ENCODE data around the gene CTR9. TPM values are rescaled to one million over a fixed set of nuclear protein-coding genes. Genes with fewer than 3 reads are reported as not detected.

Gene CTR9
- total and polyA plus RNA-seq, 2 of the 13 experiments (the other 11 are each of a cell fraction or from before 2014, with no cell fraction given): 6.6 to 22.1 TPM

- peaks cover 12 to 44% of the 10 kb centered on the region in 2 experiments for H3K36me3 ChIP-seq (replicated peaks in 1 of 2; ENCODE audit: control insufficient read depth in 1 of 2, insufficient read depth in 2 of 2, low read length in 2 of 2)
- peak overlapping the region; percentile 96 for H3K27ac ChIP-seq (ENCODE audit: extremely low read length, insufficient read depth, low read length)
- no peaks in the 10 kb centered on the region; a peak in 1 of 5 replicates for H3K27me3 ChIP-seq (ENCODE audit: control insufficient read depth in 1 of 2, insufficient read depth in 2 of 2, low read length in 2 of 2)
- peaks cover 46% of the 10 kb centered on the region for H3K79me2 ChIP-seq (ENCODE audit: insufficient read depth, low read length)
- CTCF ChIA-PET (ENCODE audit: low intra/inter-chr PET ratio, low total read pairs): no interaction called here
- ATAC-seq (peak; percentile 1), FAIRE-seq (no peak), DNase-seq (ENCODE audit: low spot score) (peak; percentile 32)
- intact Hi-C loops (cut with micrococcal nuclease; ENCODE audit: unreplicated experiment) (loop anchor here (2.0 to 5.0 kb wide), 3 partner anchors 51 to 520 kb away; partner anchors contain the start of gene ZBED5), in situ Hi-C loops (cut with HindIII; ENCODE audit: extremely low pct_ligation_motif_present, low pct_unique_long_range_greater_than_20kb) (loop anchor here (5.0 kb wide), 1 partner anchor 50 kb away; the partner anchor contains the start of gene ZBED5)
- H3K9ac ChIP-seq (ENCODE audit: insufficient read depth, low read depth, low read length): peak overlapping the region; percentile 99
- no TSS peak for BruUV-seq (replicated peaks)
- peaks cover 47% of the 10 kb centered on the region for H3K4me1 ChIP-seq (ENCODE audit: insufficient read depth, low read length)
- peak overlapping the region; percentile 88 to 99 (median 96) for H3K4me3 ChIP-seq (replicated peaks in 1 of 3; ENCODE audit: insufficient read depth in 1 of 3, low read depth in 2 of 3, low read length in 3 of 3)
- POLR2A ChIA-PET: interaction anchor here (0.8 to 4.5 kb wide), 6 partner anchors 9 to 93 kb away, joined by 3 to 130 read pairs (median 38); partner anchors contain the start of genes CTR9 and ZBED5
- no peak overlapping the region for H2AFZ ChIP-seq (ENCODE audit: low read length)
- 0% methylated on average over 25 of the region's 39 CpGs for WGBS (ENCODE audit: low lambda C conversion rate)
- H4K20me1 ChIP-seq (ENCODE audit: insufficient read depth, low read length): peaks cover 3% of the 10 kb centered on the region; the same call in 1 of the 2 replicates
- no peaks in the 10 kb centered on the region for H3K9me3 ChIP-seq (ENCODE audit: low read length)
- H3K4me2 ChIP-seq (ENCODE audit: low read depth, low read length): peak overlapping the region; percentile 76
- no peak for TF ChIP-seq ZNF558 (CRISPR knock-in tag; IDR thresholded peaks at IDR 0.05; ENCODE audit: borderline replicate concordance)
- TF ChIP-seq YEATS4 (CRISPR knock-in tag; IDR thresholded peaks at IDR 0.05; ENCODE audit: borderline replicate concordance): no peak
- no peak for TF ChIP-seq ZNF441 (CRISPR knock-in tag; IDR thresholded peaks at IDR 0.05; ENCODE audit: borderline replicate concordance)
- TF ChIP-seq CHD2 (IDR thresholded peaks at IDR 0.05; ENCODE audit: low read depth, low read length): no peak
- no peak for TF ChIP-seq GMEB2 (CRISPR knock-in tag; IDR thresholded peaks at IDR 0.05; ENCODE audit: low read depth)
- no peak for TF ChIP-seq KMT2B (CRISPR knock-in tag; IDR thresholded peaks at IDR 0.05)
- TF ChIP-seq NFKBIZ (CRISPR knock-in tag; IDR thresholded peaks at IDR 0.05): no peak
- no peak for TF ChIP-seq ZNF570 (CRISPR knock-in tag; IDR thresholded peaks at IDR 0.05; ENCODE audit: borderline replicate concordance)
- TF ChIP-seq DZIP1 (CRISPR knock-in tag; IDR thresholded peaks at IDR 0.05): 0 out of 2 replicates have a peak, but pooled peaks have one; percentile 3
- TF ChIP-seq E2F5 (CRISPR knock-in tag; conservative IDR thresholded peaks at IDR 0.05): no peak
- TF ChIP-seq CCAR2 (optimal IDR thresholded peaks at IDR 0.05; ENCODE audit: low read depth, low read length): no peak
- TF ChIP-seq NCOR1 (IDR thresholded peaks at IDR 0.05; ENCODE audit: borderline replicate concordance, low read length): no peak
- TF ChIP-seq PRDM4 (CRISPR knock-in tag; IDR thresholded peaks at IDR 0.05; ENCODE audit: borderline replicate concordance): no peak
- TF ChIP-seq PLRG1 (conservative IDR thresholded peaks at IDR 0.05): no peak
- TF ChIP-seq CREB3 (CRISPR knock-in tag; IDR thresholded peaks at IDR 0.05): no peak
Observed at GRCh38 chr11:10807493-10808234, 56.6 kb downstream of the CTR9 start.

All from HepG2 (cell line).